Sigmoid colon (tissue), 7 donors: ENCODE data around the gene LCLAT1. TPM values are rescaled to one million over a fixed set of nuclear protein-coding genes. Genes with fewer than 3 reads are reported as not detected.
"Not testable (repeated sequence)": the region's sequence is repeated elsewhere in the genome, so short reads cannot be mapped to it uniquely, and the experiment has no call there.

Source experiments
- DNase-seq: peaks from one replicate; pipeline ENCODE4 v3.0.0-alpha.2; 2019
- H3K27ac ChIP-seq, 4 donors: fragments of 200-600 bp; sonication (generic); one replicate each; pipeline ENCODE4 v1.5.1; 2016 to 2019; ENCODE audit warnings: mild to moderate bottlenecking in 1 of 4
- H3K27me3 ChIP-seq, 3 donors: fragments of 200-600 bp; sonication (generic); one replicate each; pipeline ENCODE4 v1.5.1; 2019; ENCODE audit warnings: mild to moderate bottlenecking in 1 of 3
- H3K36me3 ChIP-seq, 4 donors: fragments of 200-600 bp; sonication (generic); one replicate each; pipeline ENCODE4 v1.5.1; 2016 to 2019
- H3K4me1 ChIP-seq, 4 donors: fragments of 200-600 bp; sonication (generic); one replicate each; pipeline ENCODE4 v1.5.1; 2017 to 2019
- H3K4me3 ChIP-seq, 4 donors: fragments of 200-600 bp; sonication (generic); one replicate each; pipeline ENCODE4 v1.5.1; 2017 to 2019; ENCODE audit warnings: mild to moderate bottlenecking in 2 of 4, moderate library complexity in 1 of 4
- H3K9me3 ChIP-seq, 4 donors: fragments of 200-600 bp in 3 of 4; sonication (generic) in 3 of 4; one replicate each; pipeline versions ENCODE4 v1.5.1 to v1.6.1; 2013 to 2019
- CTCF ChIP-seq, 4 experiments: fragments of 450-650 bp in 3 of 4; fragments of 200-600 bp in 1 of 4; IDR thresholded peaks; one replicate each; pipeline ENCODE4 v1.5.1; 2016 to 2019; ENCODE audit warnings: antibody characterized with exemption in 4 of 4, mild to moderate bottlenecking in 3 of 4, moderate library complexity in 2 of 4
- EP300 ChIP-seq, 4 donors: sonication (generic); formaldehyde crosslinking; IDR thresholded peaks; one replicate each; pipeline ENCODE4 v1.6.1; 2017; ENCODE audit warnings: antibody characterized with exemption in 4 of 4
- POLR2A ChIP-seq, 2 donors: fragments of 450-650 bp; IDR thresholded peaks; one replicate each; pipeline ENCODE4 v1.6.1; 2016; ENCODE audit warnings: antibody characterized with exemption in 2 of 2, mild to moderate bottlenecking in 2 of 2, moderate library complexity in 2 of 2
- POLR2AphosphoS5 ChIP-seq, 4 donors: sonication (generic); formaldehyde crosslinking; IDR thresholded peaks; one replicate each; pipeline ENCODE4 v1.6.1; 2017; ENCODE audit warnings: antibody characterized with exemption in 4 of 4
- WGBS, 2 donors: extraction: QIAGEN DNeasy Blood & Tissue Kit; methylation state at CpG; one replicate each; pipeline ENCODE4 v1.1.7; 2013; 5-methylcytosine and 5-hydroxymethylcytosine counted together
- intact Hi-C: fragments of 100-400 bp; cut with DNase I; formaldehyde crosslinking; loops from one replicate; pipeline ENCODE4 v1.15.1; 2023
- polyA plus RNA-seq, 3 donors: library from polyadenylated mRNA; stranded (reverse); fragments of 200-250 nt; gene quantifications; one replicate each; pipeline ENCODE4 v1.2.3, GENCODE V29; 2013
- total RNA-seq, 4 donors: library from RNA; depleted of rRNA; stranded (reverse); fragments of >200 nt; gene quantifications; one replicate each; pipeline ENCODE4 v1.1.0, GENCODE V29; 2016
- donor health status: healthy with polysubstance abuse.
- donor health status: Bipolar disorder and iron deficiency.
- donor health status: healthy.

The LCLAT1 gene
- total and polyA plus RNA-seq, 7 donors, result 1.2 to 17.2 (median 10.0) TPM

GRCh38 chr2:30641765-30642345 is 194.8 kb downstream of the LCLAT1 start:
- WGBS, 2 donors, result 19 to 32% methylated on average over 3 of the region's 3 CpGs
- peaks cover 0 to 12% (median 0%) of the 10 kb centered on the region in 4 donors for H3K36me3 ChIP-seq
- DNase-seq, result no peak
- no peaks in the 10 kb centered on the region for H3K27me3 ChIP-seq
- H3K4me1 ChIP-seq, result no peaks in the 10 kb centered on the region
- intact Hi-C loops, result no loop called here
- H3K9me3 ChIP-seq, result no peaks in the 10 kb centered on the region
- H3K4me3 ChIP-seq, result no peak overlapping the region
- TF ChIP-seq EP300 (IDR thresholded peaks at IDR 0.05), result no peak
- no peak for TF ChIP-seq POLR2A (IDR thresholded peaks at IDR 0.05)
- no peak overlapping the region for H3K27ac ChIP-seq

GRCh38 chr2:30643013-30643412 is 196.0 kb downstream of the LCLAT1 start:
- H3K36me3 ChIP-seq, result peaks cover 0 to 12% (median 0%) of the 10 kb centered on the region in 4 donors
- H3K27me3 ChIP-seq, H3K4me3 ChIP-seq, H3K9me3 ChIP-seq, H3K27ac ChIP-seq, H3K4me1 ChIP-seq, intact Hi-C loops, DNase-seq: not testable (repeated sequence)
- 26 to 73% methylated on average over 3 of the region's 4 CpGs for WGBS, 2 donors

- Histone ChIP-seq H3K27me3 (no peaks in the 10 kb centered on the region), H3K4me3 (no peak overlapping the region), H3K4me1 (peaks cover 0 to under 1% (median 0%) of the 10 kb centered on the region in 4 donors), H3K27ac (peak overlapping the region in 1 of 4 donors; percentile 14), H3K9me3 (no peaks in the 10 kb centered on the region), H3K36me3 (peaks cover 0 to 12% (median 0%) of the 10 kb centered on the region in 4 donors)
- WGBS, 2 donors, result 10 to 59% methylated on average over 3 of the region's 3 CpGs
- intact Hi-C loops, result no loop called here
- no peak for DNase-seq
- TF ChIP-seq POLR2A (IDR thresholded peaks at IDR 0.05) (no peak), EP300 (IDR thresholded peaks at IDR 0.05) (no peak), CTCF (IDR thresholded peaks at IDR 0.05) (no peak), POLR2AphosphoS5 (IDR thresholded peaks at IDR 0.05) (no peak)
Measured at GRCh38 chr2:30643674-30644073, 196.6 kb downstream of the LCLAT1 start.

GRCh38 chr2:30645081-30645744 is 198.2 kb downstream of the LCLAT1 start:
- Histone ChIP-seq H3K27me3 (no peaks in the 10 kb centered on the region), H3K36me3 (peaks cover 0 to 7% (median 0%) of the 10 kb centered on the region in 4 donors), H3K4me3 (no peak overlapping the region), H3K4me1 (peaks cover 0 to 6% (median 0%) of the 10 kb centered on the region in 4 donors), H3K27ac (no peak overlapping the region), H3K9me3 (no peaks in the 10 kb centered on the region)
- intact Hi-C loops, result no loop called here
- no peak for DNase-seq
- no peak for TF ChIP-seq CTCF (IDR thresholded peaks at IDR 0.05)
- no peak for TF ChIP-seq POLR2A (IDR thresholded peaks at IDR 0.05)
- TF ChIP-seq EP300 (IDR thresholded peaks at IDR 0.05), result no peak
- no peak for TF ChIP-seq POLR2AphosphoS5 (IDR thresholded peaks at IDR 0.05)
- WGBS, 2 donors, result 99% methylated on average over 3 of the region's 3 CpGs

GRCh38 chr2:30645745-30646119 is 198.7 kb downstream of the LCLAT1 start:
- DNase-seq, result no peak
- H3K4me3 ChIP-seq, result no peak overlapping the region
- H3K27me3 ChIP-seq, result no peaks in the 10 kb centered on the region
- peaks cover 0 to 2% (median 0%) of the 10 kb centered on the region in 4 donors for H3K36me3 ChIP-seq
- 65 to 88% methylated on average over 3 of the region's 3 CpGs for WGBS, 2 donors
- intact Hi-C loops, result no loop called here
- TF ChIP-seq POLR2A (IDR thresholded peaks at IDR 0.05) (no peak), EP300 (IDR thresholded peaks at IDR 0.05) (no peak), CTCF (IDR thresholded peaks at IDR 0.05) (no peak), POLR2AphosphoS5 (IDR thresholded peaks at IDR 0.05) (no peak)
- H3K9me3 ChIP-seq, result no peaks in the 10 kb centered on the region
- H3K27ac ChIP-seq, result no peak overlapping the region
- peaks cover 0 to 6% (median 0%) of the 10 kb centered on the region in 4 donors for H3K4me1 ChIP-seq
